Right lung (tissue), 5 donors: ENCODE measurements around the gene DEFB132. TPM values are rescaled to one million over a fixed set of nuclear protein-coding genes. Genes with fewer than 3 reads are reported as not detected.
A peak's percentile ranks its signal among the peaks of the same experiment; 100 is the strongest.

ENCODE experiments used
- DNase-seq, 2 donors: peaks; one replicate each; pipeline ENCODE4 v3.0.0-alpha.2; 2013
- polyA plus RNA-seq, 5 donors: library from polyadenylated mRNA; unstranded; fragments of 120-200 nt; gene quantifications; one replicate each; pipeline versions ENCODE4 v1.2.1 to v1.2.3, GENCODE V29; 2013; ENCODE audit warnings: inconsistent platforms in 1 of 5, low replicate concordance in 1 of 5; ENCODE audit not compliant: insufficient read length in 5 of 5, insufficient read depth in 1 of 5

The DEFB132 gene
- polyA plus RNA-seq, 5 donors: not detected

DNA sequence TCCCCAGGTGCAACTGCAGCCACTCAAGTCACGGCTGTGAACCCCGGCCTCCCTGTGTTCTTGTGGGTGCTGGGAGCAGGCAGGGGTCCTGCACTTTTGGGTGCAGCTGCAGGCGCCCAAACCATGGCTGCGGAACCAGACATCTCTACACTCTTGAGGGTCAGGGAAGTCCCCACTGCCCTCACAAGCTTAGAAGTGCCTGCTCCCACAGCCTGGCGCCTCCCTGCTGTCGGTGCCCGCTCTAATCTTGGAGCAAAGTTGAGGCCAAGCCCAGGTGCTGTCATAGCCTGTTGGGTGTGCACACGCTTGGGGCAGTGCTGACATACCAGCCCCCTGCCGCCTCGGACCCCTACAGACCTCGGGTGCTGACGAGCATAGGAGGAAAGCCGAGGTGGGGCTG lies 6.2 kb downstream of the DEFB132 start:
- no peak for DNase-seq

DNA sequence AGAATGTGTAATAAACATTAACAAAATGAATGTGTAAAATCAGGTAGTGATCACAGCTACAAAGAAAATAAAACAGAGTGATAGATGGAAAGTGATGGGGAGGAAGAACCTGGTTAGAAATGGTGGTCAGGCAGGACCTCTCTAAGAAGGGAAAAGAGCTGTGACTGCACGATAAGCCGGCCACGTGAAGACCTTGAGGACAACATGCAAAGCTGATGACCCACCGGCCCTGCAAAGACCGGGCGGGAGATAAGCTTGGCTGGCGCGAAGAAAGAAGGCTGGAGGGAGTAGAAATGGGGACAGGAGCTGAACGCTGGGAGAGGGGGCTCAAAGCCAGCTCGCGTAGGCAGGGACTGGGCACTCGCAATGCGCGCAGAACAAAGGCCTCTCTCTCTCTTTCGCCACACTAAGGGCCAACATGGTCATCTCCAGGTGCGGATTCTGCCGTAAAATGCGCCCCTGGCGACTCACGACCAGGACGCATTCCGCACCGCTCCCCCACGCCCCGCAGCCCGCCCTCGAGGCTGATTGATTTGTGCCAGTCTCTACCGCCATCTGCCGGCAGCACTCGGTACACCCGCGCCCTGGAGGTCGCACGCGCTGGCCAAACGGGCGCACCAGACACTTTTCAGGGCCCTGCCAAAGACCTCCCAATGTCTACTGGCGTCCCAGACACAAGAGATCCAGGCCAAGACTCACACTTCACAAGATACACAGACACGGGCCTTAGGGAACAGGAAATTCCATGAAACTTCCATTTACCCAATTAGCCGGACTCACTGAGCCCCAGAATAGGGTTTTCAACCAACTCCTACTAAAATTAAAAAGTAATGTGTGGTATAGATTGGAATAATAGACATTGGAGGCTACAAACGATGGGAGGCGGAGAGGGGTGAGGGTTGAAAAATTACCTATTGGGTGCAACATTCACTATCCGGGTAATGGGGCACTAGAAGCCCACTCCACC lies 9.4 kb downstream of the DEFB132 start:
- peak; percentile 87 to 88 for DNase-seq

DNA sequence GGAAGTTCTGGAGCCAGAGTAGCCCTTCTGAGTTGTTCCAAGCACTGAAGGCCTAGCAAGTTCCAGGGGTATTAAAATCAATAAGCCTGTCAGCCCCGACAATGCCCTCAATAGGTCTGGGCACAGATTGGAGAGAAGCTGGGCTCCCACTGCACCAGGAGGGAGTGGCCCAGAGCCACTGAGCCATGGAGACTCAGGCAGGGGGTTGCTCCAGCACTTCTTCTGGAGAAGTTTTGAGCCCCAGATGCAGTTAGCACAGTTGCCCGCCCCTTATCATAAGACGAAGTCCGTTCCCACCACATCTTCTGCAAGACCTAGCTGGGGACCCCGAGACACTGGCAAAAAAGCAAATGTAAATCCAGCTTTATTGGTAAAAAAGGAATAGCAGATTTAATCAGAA lies 13.0 kb downstream of the DEFB132 start:
- no peak for DNase-seq

DNA sequence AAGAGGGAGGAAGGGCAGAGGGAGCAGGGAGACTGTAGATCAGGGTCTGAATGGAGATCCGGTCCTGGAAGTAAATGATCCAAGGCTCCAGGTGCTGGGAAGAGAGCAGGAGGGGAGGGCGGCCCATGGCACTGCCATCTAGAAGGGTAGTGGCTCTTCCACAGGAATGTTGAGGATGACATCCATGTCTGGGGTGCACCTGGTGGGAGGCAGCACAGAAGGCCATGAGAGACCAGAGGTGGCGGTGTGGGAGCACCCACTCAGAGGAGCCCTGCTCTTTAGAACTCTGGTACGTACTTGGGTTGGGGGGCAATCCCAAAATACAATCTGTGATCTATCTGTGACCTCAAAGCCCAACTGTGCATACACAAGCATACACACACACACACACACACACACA lies 13.5 kb downstream of the DEFB132 start:
- no peak for DNase-seq

DNA sequence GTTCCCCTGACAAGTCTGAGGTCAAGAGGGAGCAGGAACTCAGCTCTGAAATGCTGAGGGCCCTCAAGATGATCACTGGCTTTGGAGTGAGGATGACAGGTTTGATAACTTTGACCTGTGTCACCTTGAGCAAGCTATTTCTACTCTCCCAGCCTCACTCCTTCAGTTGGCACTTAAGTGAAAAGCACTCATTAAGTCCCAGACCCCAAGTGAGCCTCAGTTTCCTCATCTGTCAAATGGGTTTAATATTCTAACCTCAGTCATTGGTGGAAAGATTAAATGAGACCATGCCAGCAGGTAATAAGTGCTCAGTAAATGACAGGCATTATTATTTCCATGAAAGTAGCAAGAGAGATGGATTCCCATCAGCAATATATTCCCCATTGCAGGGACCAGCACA lies 14.0 kb downstream of the DEFB132 start:
- DNase-seq: no peak

DNA sequence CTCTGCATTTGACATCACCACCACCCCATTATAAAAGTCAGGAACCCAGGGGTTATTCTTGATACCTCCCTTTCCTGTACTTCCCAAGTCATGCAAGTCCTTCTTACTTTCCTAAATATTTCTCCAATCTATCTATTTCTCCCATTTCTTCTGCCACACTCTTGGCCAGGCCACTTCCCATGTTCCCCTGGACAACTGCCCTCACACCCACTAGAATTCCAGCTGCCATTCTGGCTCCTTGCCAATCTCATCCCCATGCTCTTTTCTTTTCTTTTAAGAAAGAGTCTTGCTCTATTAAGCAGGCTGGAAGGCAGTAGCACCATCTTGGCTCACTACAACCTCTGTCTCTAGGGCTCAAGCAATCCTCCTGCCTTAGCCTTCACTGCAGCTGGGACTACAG lies 15.2 kb downstream of the DEFB132 start:
- no peak for DNase-seq

DNA sequence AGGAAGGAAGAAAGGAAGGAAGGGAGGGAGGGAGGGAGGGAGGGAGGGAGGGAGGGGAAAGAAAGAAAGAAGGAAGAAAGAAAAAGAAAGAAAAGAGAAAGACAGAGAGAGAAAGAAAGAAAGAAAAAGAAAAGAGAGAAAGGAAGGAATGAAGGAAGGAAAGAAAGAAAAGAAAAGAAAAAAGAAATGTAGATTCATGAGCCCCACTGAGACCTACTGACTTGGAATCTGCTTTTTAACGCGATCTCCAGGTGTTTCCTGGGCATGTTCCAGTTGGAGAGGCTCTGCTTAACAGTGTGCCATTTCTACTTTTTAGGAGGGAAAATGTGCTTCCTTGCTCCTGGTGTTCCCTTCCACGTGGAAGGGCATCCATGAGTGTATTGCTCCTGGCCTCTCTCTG lies 16.4 kb downstream of the DEFB132 start:
- no peak for DNase-seq

DNA sequence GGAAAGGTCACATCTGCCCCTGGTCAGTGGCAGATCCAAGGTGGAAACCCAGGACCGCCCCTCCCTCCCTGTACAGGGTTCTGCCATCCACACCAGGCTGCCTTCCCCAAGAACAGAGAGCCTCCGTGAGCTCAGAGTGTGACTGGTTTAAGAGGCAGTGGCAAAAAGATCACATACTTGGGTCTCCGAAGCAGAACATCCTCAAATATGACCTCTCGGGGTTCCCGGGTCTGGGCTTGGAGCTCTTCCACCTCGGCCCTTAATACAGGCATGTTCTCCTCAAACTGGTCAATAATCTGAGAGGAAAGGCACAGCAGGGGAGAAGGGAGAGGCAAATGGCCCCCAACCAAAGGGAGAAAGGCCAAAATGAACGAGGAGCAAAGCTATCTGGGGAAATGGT lies 18.3 kb downstream of the DEFB132 start:
- no peak for DNase-seq

DNA sequence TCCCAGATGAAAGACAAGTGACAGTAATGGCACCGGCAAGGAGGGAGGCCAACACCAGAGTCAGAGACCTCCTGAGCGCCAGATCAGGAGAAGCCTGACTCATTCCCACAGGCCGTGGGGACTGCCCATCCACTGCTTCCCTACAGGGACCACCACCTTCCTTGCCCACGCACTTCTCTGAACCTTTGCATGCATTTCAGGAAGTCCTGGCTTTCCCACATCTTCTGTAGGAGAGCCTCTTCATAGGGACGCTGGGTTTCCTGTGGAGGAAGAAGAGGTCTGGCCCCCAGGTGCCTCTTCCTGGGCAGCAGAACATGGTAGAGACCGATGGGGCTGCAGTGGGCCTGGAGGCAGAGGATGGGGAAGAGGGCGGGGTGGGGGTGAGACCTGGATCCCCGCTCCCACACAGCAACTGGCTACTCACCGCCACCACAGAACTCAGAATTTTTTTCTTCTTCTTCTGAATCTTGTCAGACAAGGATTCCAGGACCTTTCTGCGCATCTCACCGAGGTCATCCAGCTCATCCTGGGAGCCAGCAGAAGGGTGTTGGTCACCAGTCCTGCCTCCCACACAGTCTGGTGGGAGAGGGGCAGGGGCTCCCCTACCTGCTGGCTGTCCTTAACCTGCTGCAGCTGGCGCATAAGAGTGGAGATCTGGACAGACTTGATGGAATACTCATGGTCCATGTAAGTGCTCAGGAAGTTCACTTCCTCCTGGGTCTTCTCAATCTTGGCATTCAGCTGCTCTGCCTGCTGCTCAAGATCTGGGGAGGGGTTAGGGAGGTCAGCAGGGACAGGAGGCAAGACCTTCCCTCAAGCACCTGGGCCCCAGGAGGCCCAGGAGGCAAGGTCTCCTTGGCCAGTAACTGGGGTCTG lies 19.3 kb downstream of the DEFB132 start:
- no peak for DNase-seq

DNA sequence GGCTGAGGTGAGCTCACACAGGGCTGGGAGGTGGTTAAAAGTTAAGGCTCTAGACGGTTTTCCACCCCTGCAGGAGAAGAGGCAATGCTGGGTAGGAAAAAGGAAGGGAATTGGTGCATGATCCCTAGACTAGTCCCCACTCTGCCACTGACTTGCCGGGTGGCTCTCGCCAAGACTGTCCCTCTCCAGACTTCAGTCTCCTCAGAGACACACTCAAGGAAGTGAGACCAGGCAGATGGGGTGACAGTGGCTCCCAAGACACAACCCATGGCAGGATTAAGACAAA lies 19.9 kb downstream of the DEFB132 start:
- no peak for DNase-seq

DNA sequence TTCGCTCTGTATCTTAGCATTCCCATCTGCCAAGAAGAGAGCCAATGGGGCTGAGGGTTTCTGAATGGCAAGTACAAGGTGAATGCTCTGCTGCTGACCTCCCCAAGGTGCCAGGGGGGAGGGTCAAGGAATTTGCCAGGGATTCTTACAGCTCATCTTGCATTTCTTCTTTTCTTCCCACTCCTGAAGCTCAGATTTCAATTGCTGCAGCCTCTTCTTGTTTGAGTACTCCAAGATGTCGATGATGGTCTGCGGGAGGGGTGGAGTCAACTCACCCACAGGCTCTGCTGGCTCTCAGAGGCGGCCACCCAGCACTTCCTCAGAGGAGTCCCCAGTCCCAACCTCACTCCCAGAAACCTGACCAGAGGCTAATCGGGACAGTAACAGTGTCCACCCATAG lies 20.7 kb downstream of the DEFB132 start:
- no peak for DNase-seq

DNA sequence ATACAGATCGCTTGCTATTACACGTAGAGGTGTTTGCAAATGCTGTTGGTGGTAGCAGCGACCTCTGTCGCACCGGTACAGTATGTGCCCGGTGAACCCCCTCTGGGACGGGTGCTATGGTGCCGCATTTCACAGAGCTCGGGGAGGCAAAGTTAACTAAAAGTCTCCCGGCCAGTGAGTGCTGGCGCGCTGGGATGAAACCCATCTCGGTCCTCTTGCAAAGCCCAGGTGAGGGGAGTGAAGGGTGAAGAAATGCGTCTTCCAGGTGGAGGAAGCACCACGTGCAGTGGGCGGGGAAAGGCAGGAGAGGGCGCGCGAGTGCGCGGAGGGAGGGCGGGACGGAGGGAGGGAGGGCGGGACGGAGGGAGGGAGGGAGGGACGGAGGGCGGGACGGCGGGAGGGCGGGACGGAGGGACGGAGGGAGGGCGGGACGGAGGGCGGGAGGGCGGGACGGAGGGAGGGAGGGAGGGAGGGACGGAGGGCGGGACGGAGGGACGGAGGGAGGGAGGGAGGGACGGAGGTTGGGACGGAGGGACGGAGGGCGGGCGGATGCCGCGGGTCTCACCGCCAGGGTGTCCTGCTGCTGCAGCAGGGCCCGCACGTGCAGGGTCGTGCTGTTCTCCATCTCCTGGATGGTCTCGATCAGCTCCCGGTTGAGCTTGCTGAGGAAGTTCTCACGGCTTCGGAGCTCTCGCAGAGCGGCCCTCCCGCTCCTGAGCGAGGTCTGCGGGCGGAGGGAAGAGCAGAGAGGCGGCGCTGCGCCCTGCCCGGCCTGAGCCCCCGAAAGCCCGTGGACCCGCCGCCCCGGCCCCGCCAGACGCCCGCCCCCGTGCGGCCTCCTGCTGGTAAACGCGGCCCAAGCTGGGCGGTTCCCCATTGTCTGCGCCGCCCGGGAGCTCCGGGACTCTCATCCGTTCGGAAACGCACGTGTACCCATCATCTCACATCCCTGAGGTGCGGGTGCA lies 21.4 kb downstream of the DEFB132 start:
- DNase-seq: no peak

DNA sequence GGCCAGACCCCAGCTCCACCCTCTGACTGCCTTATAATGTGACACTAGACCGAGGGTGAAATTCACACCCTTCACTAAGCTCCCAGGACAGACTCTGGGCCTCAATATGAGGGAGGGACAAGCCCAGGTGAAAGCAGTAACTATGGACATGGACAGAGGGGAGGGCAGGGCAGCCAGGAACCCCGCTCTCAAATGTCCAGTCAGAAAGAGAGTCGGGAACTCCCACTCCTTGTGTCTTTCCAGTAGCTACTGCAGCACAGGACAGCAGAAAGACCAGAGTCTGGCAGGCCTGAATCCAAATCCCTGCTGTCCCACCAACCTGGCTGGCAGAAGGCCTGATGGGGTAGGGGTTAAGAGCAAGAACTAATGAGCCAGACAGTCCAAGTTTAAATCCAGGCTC lies 26.6 kb downstream of the DEFB132 start:
- DNase-seq: no peak

DNA sequence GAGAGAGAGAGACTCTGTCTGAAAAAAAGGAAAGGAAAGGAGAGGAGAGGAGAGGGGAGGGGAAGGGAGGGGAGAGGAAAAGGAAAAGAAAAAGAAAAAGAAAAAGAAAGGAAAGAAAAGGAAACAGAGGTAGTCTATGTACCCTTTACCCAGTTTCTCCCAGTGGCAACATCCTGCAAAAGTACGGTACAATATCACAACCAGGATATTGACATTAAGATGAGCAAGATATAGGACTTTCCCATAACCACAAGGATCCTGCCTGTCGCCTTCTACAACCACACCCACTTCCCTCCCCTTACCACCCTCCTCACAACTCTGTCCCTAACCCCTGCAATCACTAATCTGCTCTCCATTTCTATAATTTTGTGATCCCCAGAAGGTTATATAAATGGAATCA lies 29.0 kb downstream of the DEFB132 start:
- DNase-seq: no peak

DNA sequence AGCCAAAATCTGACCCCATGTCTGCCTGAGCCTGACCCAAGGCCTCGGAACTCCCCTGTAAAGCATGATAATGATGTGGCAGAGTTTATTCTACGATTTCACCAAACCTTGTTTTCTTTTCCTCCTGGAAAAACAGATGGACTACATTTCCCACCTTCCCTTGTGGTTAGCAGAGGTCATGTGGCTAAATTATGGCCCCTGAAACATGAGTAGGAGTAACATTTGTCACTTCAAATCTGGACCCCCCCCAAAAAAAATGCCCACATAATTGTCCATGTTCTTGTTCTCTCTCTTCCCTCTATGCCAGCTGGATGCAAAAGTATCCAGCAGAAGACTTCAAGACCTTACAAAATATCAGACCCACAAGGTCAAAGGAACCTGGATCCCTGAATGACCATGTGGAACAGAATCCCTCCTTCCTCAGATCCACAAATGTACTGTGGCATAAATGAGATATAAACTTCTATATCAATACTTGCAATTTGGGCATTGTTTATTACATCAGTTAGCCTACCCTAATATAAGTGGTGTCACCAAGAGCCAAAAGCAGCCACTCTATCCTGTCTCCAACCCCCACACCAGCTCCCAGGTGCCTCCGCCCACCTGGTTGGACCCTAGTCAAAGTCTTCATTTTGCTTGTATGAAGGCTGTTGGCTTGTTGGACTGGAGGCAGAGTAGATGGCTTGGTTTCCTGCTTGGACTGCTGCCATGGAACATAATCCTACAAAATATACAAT lies 31.6 kb downstream of the DEFB132 start:
- DNase-seq: no peak

DNA sequence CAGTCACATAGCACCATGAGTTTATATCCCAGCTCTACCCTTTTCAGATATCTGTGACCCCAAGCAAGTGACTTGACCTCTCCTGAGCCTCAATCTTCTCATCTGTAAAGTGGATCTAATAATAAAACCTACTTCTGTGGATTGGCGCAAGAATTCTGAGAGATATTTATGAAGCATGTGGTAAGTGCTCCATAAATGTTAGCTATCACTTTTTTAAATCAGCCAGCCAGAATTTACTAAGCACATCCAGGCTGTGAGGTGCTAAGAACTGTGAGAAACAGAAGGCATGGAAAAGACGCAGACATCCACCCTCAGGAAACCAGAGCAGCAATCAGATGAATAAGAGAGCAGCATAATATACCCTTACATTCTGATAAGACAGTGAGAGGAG lies 32.2 kb downstream of the DEFB132 start:
- no peak for DNase-seq

DNA sequence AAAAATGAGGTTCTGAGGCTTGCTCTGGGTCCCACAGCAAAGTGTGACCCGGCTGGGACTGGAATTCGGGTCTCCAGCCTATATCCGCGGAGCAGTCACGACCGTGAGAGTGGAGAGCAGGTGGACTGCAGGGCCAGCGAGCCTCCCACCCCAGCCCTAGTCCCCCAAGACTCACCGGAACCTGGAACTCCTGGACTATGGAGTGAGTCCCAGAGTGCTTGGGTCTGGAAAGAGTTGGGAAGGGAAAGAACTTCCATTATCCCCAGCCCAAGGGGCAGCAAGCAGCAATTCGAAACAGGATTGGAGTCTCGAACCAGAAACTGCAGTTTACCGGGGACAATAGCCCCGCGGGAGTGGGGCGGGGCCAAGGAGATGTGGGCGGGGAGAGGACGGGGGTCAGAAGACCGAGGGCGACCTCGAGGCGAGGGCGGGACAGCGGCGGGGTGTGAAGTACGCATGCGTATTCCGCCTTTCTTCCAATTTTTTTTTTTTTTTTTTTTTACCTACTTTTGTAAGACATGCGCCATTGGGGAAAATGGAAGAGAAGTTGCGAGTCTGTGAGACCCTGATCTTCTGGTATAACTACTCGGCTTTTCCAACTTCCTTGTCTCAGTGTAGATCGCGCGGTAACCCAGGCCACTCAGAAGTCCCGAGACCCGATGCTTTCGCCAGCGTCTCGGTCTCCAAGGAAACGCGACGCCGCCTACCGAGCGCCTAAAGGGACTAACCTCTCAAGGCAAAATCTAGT lies 32.7 kb downstream of the DEFB132 start, which contains the start of gene C20orf96:
Gene C20orf96, minus strand, starts transcription at position 667 of the 748 bp plus-strand sequence. Its CDS starts 140 bp downstream, at position 527.
- peak; percentile 91 to 95 for DNase-seq

DNA sequence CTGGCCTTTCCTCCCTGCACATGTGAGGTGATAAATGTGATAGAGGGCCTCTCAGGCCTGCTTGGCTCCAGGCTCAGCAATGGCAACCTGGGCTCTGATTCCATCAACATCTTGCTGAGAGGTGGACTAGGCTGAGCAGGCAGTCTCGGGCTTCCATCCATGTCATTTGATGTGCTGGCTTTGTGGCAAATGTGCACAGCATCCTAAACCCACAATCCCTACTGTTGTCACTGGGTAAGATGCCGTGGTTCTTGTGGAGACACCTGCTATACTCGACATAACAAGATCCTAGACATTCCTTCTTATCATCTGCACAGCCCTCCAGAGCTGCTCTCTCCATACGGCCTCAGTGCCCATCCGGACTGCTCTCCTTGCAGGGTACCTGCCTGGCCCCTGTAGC lies 37.1 kb downstream of the DEFB132 start:
- DNase-seq: no peak

DNA sequence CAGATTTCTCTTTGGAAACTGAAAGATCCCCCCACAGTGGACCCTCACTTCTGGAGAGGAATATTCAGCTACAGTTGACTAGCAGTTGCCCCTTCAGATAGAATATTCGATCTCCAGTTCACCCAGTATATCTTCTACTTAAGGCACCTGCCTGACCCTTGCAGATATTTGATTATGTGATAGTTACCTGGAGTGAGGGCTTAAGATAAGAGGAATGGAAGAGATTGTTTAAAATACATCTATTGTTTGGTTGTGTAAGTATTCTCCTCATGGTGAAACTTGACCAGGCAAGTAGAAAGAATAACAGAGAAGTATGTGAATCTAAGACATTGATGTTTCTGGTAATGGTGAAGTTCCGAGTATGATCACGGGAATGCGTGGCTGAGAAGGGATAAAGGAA lies 38.3 kb downstream of the DEFB132 start:
- no peak for DNase-seq
